Activated T-helper 17 cell treated with anti-CD3 and anti-CD28 coated beads, Interleukin-2, amount 50 U/mL, for 72 hours (primary cell): ENCODE data around the gene ST6GALNAC4. TPM values are rescaled to one million over a fixed set of nuclear protein-coding genes. Genes with fewer than 3 reads are reported as not detected.
"Not testable (repeated sequence)": the region's sequence is repeated elsewhere in the genome, so short reads cannot be mapped to it uniquely, and the experiment has no call there.

Source experiments
- ATAC-seq: fragments of 150-1000 bp; cut with Tn5 transposase; replicated peaks from 2 replicates; pipeline ENCODE4 v1.10.0; 2021; ENCODE audit warnings: mild to moderate bottlenecking, moderate library complexity
- H3K27ac Mint-ChIP-seq: one replicate; pipeline ENCODE4 v1.8.0; 2022; ENCODE audit warnings: mixed read lengths
- H3K27me3 Mint-ChIP-seq: one replicate; pipeline ENCODE4 v1.8.0; 2022; ENCODE audit warnings: mixed read lengths
- H3K36me3 Mint-ChIP-seq: one replicate; pipeline ENCODE4 v1.8.0; 2022; ENCODE audit warnings: low read depth, mild to moderate bottlenecking, mixed read lengths
- H3K4me1 Mint-ChIP-seq: one replicate; pipeline ENCODE4 v1.8.0; 2022; ENCODE audit warnings: mixed read lengths
- H3K4me3 Mint-ChIP-seq: one replicate; pipeline ENCODE4 v1.8.0; 2022; ENCODE audit warnings: mild to moderate bottlenecking, mixed read lengths
- H3K9me3 Mint-ChIP-seq: one replicate; pipeline ENCODE4 v1.8.0; 2022; ENCODE audit warnings: mixed read lengths
- total RNA-seq, 2 donors: library from RNA; stranded (reverse); gene quantifications; one replicate each; pipeline ENCODE4 v1.2.3, GENCODE V29; 2022

Gene ST6GALNAC4
- total RNA-seq, 2 donors from 2014 or later: 19.6 to 19.8 TPM

DNA sequence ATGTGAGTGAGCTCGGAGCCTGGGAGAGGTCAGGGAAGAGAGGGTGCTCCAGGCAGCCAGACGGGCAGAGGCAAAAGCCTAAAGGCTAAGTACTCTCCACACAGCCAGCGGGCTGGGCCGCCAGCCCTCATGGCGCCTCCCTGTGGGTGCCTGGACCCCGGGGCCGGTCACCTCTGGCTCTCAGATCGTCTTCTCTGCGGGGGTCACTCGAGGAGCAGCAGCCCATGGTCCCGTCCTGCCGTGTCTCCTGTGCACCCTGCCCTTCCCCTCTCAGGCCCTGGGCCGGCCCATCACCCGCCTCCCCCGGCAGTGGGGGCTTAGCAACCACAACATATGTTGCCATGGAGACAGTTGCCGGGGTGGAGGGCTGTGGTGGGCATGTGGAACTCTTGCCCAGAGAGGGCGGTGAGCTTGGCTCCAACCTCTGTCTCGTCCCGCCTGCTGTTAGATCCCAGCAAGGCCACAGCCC is 43.6 kb downstream of the ST6GALNAC4 start:
- no peak overlapping the region for H3K4me3 Mint-ChIP-seq
- H3K27me3 Mint-ChIP-seq: no peaks in the 10 kb centered on the region
- H3K4me1 Mint-ChIP-seq: no peaks in the 10 kb centered on the region
- H3K9me3 Mint-ChIP-seq: no peaks in the 10 kb centered on the region
- H3K27ac Mint-ChIP-seq: no peak overlapping the region
- no peak for ATAC-seq
- H3K36me3 Mint-ChIP-seq: no peaks in the 10 kb centered on the region

DNA sequence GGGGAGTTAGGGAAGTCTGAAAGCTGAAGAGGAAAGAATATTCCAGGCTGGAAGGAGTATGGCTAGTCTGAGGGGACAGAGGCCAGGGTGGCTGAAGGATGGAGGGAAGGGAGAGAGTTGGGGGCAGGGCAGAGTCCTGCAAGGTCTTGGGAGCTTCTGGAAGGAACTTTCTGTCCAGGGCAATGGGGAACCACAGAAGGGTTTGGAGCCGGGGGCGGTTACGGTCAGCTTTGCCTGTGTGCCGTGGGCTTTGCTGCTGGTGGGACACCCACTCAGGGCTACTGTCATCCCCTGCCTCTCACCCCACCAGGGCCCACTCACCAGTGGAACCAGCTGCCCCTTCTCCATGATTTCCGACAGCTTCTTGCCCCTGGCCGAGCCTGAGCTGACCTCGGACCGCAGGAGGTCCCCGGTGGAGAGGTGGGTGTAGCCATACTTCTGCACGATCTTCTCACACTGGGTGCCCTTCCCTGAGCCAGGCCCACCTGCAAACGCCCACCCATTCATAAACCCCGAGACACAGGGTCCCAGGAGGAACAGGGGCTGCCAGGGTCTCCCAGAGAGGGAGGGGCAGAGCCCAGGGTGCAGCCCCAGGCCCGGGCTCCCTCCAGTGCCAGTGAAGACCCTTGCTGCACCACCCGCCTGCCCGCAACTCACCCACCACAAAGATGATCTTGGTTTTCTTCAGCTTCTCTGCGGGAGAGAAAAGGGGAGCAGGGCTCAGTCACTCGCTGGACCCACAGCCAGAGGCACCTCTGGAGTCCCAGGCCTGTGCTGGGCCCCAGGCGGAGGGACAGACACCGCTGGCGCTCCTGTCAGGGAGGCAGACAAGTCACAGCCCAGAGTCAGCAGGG is 44.2 kb downstream of the ST6GALNAC4 start:
- H3K27ac Mint-ChIP-seq: peak overlapping the region; percentile 51
- no peaks in the 10 kb centered on the region for H3K36me3 Mint-ChIP-seq
- ATAC-seq: no peak
- no peaks in the 10 kb centered on the region for H3K9me3 Mint-ChIP-seq
- H3K4me1 Mint-ChIP-seq: no peaks in the 10 kb centered on the region
- no peak overlapping the region for H3K4me3 Mint-ChIP-seq
- no peaks in the 10 kb centered on the region for H3K27me3 Mint-ChIP-seq

- ATAC-seq: no peak
- H3K36me3 Mint-ChIP-seq: no peaks in the 10 kb centered on the region
- no peaks in the 10 kb centered on the region for H3K27me3 Mint-ChIP-seq
- peak overlapping the region; percentile 51 for H3K27ac Mint-ChIP-seq
- H3K4me3 Mint-ChIP-seq: no peak overlapping the region
- no peaks in the 10 kb centered on the region for H3K4me1 Mint-ChIP-seq
- H3K9me3 Mint-ChIP-seq: no peaks in the 10 kb centered on the region
Measured at GRCh38 chr9:127871531-127871930, 45.3 kb downstream of the ST6GALNAC4 start.

- no peaks in the 10 kb centered on the region for H3K27me3 Mint-ChIP-seq
- no peak overlapping the region for H3K4me3 Mint-ChIP-seq
- no peaks in the 10 kb centered on the region for H3K9me3 Mint-ChIP-seq
- no peak overlapping the region for H3K27ac Mint-ChIP-seq
- ATAC-seq: no peak
- peaks cover 2% of the 10 kb centered on the region for H3K4me1 Mint-ChIP-seq
- H3K36me3 Mint-ChIP-seq: no peaks in the 10 kb centered on the region
Measured at GRCh38 chr9:127870887-127871286, 46.0 kb downstream of the ST6GALNAC4 start.

DNA sequence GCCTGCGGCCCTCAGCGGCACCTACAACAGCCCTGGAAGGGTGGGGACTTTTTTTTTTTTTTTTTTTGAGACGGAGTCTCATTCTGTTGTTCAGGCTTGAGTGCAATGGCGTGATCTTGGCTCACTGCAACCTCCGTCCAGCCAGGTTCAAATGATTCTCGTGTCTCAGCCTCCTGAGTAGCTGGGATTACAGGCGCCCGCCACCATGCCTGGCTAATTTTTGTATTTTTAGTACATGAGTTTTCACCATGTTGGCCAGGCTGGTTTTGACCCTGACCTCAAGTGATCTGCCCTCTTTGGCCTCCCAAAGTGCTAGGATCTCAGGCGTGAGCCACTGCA is 46.7 kb downstream of the ST6GALNAC4 start:
- not testable (repeated sequence) for ATAC-seq, H3K36me3 Mint-ChIP-seq, H3K27ac Mint-ChIP-seq, H3K27me3 Mint-ChIP-seq, H3K9me3 Mint-ChIP-seq, H3K4me1 Mint-ChIP-seq, H3K4me3 Mint-ChIP-seq

- Mint-ChIP-seq H3K27me3 (no peaks in the 10 kb centered on the region), H3K36me3 (no peaks in the 10 kb centered on the region), H3K4me1 (peaks cover 11% of the 10 kb centered on the region), H3K27ac (no peak overlapping the region), H3K9me3 (no peaks in the 10 kb centered on the region), H3K4me3 (no peak overlapping the region)
- ATAC-seq: peak; percentile 84
Measured at GRCh38 chr9:127869310-127870152, 47.3 kb downstream of the ST6GALNAC4 start.

DNA sequence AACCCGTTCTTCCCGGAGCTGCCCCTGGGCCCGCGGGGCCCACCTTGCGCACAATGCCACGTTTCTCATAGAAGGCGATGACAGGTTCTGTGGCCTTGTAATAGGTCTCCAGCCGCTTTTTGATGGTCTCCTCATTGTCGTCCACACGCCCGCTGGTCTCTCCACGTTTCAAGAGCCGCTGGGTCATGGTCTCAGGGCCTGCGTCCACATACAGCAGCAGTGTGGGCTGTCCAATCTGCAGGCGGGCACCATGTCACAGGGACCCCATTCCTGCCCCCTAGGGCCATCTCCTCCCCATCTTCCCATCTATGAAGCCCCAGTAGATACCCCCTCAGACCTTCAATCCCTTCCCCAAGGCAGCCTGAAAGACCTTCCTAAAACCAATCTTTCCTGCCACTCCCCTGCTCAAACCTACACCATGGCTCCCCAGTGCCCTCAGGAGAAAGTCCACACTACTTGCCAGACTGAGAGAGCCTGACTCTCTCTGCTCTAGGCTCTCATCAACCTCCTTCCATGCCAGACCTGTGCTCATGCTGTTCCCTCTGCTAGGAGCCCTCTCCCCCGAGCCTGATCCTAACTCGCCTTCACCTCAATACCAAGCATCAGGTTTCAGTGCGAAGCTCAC is 48.5 kb downstream of the ST6GALNAC4 start:
- H3K4me1 Mint-ChIP-seq: peaks cover 11% of the 10 kb centered on the region
- no peaks in the 10 kb centered on the region for H3K36me3 Mint-ChIP-seq
- H3K27me3 Mint-ChIP-seq: no peaks in the 10 kb centered on the region
- peak overlapping the region; percentile 42 for H3K27ac Mint-ChIP-seq
- no peak overlapping the region for H3K4me3 Mint-ChIP-seq
- H3K9me3 Mint-ChIP-seq: no peaks in the 10 kb centered on the region
- ATAC-seq: no peak

- H3K4me1 Mint-ChIP-seq: peaks cover 17% of the 10 kb centered on the region
- H3K27me3 Mint-ChIP-seq: no peaks in the 10 kb centered on the region
- ATAC-seq: no peak
- no peak overlapping the region for H3K4me3 Mint-ChIP-seq
- no peaks in the 10 kb centered on the region for H3K36me3 Mint-ChIP-seq
- H3K27ac Mint-ChIP-seq: no peak overlapping the region
- H3K9me3 Mint-ChIP-seq: no peaks in the 10 kb centered on the region
Measured at GRCh38 chr9:127867356-127868277, 49.2 kb downstream of the ST6GALNAC4 start.

- Mint-ChIP-seq H3K36me3 (no peaks in the 10 kb centered on the region), H3K27me3 (no peaks in the 10 kb centered on the region), H3K4me1 (peaks cover 18% of the 10 kb centered on the region), H3K9me3 (no peaks in the 10 kb centered on the region), H3K27ac (no peak overlapping the region), H3K4me3 (no peak overlapping the region)
- ATAC-seq: no peak
Measured at GRCh38 chr9:127866535-127866934, 50.3 kb downstream of the ST6GALNAC4 start.

- Mint-ChIP-seq H3K27ac (peak overlapping the region; percentile 1), H3K9me3 (no peaks in the 10 kb centered on the region), H3K36me3 (no peaks in the 10 kb centered on the region), H3K4me3 (no peak overlapping the region), H3K27me3 (no peaks in the 10 kb centered on the region), H3K4me1 (peaks cover 18% of the 10 kb centered on the region)
- peak; percentile 73 for ATAC-seq
Measured at GRCh38 chr9:127865645-127866464, 51.0 kb downstream of the ST6GALNAC4 start.

DNA sequence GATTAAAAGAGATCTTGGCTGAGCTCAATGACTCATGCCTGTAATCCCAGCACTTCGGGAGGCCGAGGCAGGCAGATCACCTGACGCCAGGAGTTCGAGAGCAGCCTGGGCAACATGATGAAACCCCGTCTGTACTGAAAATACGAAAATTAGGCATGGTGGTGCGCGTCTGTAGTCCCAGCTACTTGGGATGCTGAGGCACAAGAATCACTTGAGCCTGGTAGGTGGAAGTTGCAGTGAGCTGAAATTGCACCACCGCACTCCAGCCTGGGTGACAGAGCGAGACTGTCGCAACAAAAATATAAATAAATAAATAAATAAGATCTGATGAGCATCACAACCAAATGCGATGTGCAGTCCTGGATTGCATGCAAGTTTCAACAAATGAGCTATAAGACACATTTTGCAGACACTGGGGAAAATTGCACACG is 53.6 kb downstream of the ST6GALNAC4 start:
- H3K4me3 Mint-ChIP-seq: no peak overlapping the region
- no peaks in the 10 kb centered on the region for H3K27me3 Mint-ChIP-seq
- no peaks in the 10 kb centered on the region for H3K9me3 Mint-ChIP-seq
- ATAC-seq: no peak
- no peaks in the 10 kb centered on the region for H3K36me3 Mint-ChIP-seq
- peaks cover 18% of the 10 kb centered on the region for H3K4me1 Mint-ChIP-seq
- H3K27ac Mint-ChIP-seq: peak overlapping the region; percentile 80

DNA sequence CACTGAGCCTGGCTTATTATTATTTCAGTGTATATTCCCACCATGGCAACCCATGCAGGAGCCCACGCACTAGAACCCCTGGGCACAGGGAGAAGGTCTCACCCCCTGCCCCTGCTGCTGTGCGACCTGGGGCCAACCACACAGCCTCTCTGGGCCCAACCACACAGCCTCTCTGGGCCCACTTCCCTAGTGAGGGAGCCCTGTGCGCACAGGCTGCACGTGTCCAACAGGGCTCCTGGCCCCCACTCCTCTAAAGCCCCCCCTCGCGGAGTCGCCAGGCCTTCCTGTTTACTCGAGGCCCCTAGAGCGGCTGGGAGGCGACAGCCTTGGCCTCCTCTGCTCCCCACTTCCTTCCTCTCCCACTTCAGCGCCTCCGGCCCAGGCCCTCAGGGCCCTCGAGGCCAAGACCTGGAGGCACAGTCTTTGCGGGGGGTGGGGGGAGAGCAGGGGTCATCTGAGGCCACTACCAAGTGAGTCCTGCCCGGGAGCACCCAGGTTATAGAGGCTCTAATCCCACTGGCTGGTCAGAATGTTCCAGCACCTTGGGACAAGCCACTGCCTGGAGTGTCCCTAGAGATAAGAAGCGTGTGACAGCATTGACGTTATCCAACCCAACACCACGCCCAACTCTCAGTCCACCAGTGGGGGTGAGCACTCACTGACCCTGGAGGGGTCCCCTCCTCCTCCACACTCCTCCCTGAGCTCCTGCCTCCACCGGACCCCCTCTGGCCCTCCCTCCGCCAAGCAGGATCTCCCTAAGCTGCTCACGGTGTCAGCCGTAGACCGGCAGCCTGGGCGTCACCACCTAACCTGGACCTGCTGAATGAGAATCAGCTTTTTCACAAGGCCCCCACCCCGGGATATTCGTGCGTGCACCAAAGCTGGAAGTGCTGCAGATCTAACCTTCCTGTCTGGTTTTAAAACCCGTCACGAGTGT is 54.5 kb downstream of the ST6GALNAC4 start:
- no peaks in the 10 kb centered on the region for H3K27me3 Mint-ChIP-seq
- peak; percentile 53 for ATAC-seq
- H3K9me3 Mint-ChIP-seq: no peaks in the 10 kb centered on the region
- H3K36me3 Mint-ChIP-seq: no peaks in the 10 kb centered on the region
- peaks cover 18% of the 10 kb centered on the region for H3K4me1 Mint-ChIP-seq
- peak overlapping the region; percentile 49 for H3K4me3 Mint-ChIP-seq
- H3K27ac Mint-ChIP-seq: peak overlapping the region; percentile 80
